ENCODE measurements around the gene SHISA6.

DNA sequence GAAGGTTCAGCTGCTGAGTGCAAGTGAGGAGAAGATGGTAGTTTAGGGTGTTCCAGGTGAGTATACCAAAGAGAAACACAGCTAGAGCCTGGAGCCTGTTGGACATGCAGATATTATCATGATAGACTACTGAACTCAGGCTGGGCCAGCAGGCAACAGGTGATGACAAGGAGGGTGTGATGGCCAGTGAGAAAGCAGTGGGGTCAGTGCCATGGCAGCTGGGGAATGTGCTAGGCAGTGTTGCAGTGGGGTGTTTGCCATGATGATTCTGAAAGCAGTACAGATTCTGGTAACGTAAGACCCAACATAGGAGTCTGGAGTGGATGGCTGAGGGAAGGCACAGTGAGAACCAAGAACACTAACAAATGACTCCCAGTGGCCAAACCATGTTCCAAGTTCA, 57.4 kb downstream of the SHISA6 start:
- TF ChIP-seq, protein P1, sequence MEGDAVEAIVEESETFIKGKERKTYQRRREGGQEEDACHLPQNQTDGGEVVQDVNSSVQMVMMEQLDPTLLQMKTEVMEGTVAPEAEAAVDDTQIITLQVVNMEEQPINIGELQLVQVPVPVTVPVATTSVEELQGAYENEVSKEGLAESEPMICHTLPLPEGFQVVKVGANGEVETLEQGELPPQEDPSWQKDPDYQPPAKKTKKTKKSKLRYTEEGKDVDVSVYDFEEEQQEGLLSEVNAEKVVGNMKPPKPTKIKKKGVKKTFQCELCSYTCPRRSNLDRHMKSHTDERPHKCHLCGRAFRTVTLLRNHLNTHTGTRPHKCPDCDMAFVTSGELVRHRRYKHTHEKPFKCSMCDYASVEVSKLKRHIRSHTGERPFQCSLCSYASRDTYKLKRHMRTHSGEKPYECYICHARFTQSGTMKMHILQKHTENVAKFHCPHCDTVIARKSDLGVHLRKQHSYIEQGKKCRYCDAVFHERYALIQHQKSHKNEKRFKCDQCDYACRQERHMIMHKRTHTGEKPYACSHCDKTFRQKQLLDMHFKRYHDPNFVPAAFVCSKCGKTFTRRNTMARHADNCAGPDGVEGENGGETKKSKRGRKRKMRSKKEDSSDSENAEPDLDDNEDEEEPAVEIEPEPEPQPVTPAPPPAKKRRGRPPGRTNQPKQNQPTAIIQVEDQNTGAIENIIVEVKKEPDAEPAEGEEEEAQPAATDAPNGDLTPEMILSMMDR (IDR thresholded peaks at IDR 0.05; ENCODE audit: insufficient read depth, low read length, poor library complexity, severe bottlenecking), result no peak
- TF ChIP-seq EZH2phosphoT487 (conservative IDR thresholded peaks at IDR 0.05; ENCODE audit: low read length), result no peak

All from SU-DHL-6 (cell line).